ENCODE measurements around the gene SLC15A3. TPM values are rescaled to one million over a fixed set of nuclear protein-coding genes. Genes with fewer than 3 reads are reported as not detected.

Gene SLC15A3
- total RNA-seq, 2 donors from 2014 or later, result 3.3 to 19.4 TPM

DNA sequence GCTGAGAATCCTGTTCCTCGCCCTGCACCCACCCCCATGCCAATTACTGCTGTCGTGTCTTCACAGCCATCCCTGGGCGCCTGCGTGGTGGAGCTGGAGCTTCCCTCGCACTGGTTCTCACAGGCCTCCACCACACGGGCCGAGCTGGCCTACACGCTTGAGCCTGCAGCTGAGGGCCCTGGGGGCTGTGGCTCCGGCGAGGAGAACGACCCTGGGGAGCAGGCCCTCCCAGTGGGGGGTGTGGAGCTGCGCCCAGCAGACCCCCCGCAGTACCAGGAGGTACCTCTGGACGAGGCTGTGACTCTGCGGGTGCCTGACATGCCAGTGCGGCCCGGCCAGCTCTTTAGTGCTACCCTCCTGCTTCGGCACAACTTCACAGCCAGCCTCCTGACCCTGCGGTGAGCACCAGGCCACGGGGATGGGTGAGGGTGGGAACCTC lies 23.4 kb downstream of the SLC15A3 start:
- intact Hi-C loops (cut with DNase I), result no loop called here
- 94% methylated on average over 15 of the region's 20 CpGs for WGBS

GRCh38 chr11:60927600-60927999 lies 24.4 kb downstream of the SLC15A3 start:
- Histone ChIP-seq H3K4me3 (no peak overlapping the region), H3K4me1 (replicated peaks) (no peaks in the 10 kb centered on the region), H3K36me3 (no peaks in the 10 kb centered on the region), H3K27ac (no peak overlapping the region), H3K9me3 (no peaks in the 10 kb centered on the region), H3K27me3 (replicated peaks; ENCODE audit: insufficient read depth) (no peaks in the 10 kb centered on the region)
- 85% methylated on average over 11 of the region's 16 CpGs for WGBS
- intact Hi-C loops (cut with DNase I), result no loop called here
- no peak for TF ChIP-seq POLR2A (IDR thresholded peaks at IDR 0.05)
- no peak for TF ChIP-seq CTCF (IDR thresholded peaks at IDR 0.05)
- TF ChIP-seq POLR2AphosphoS5 (IDR thresholded peaks at IDR 0.05), result no peak
- no peak for DNase-seq (ENCODE audit: low spot score)

More for the DNA sequence above, 23.4 kb downstream of the SLC15A3 start:
- Histone ChIP-seq H3K27ac (no peak overlapping the region), H3K9me3 (no peaks in the 10 kb centered on the region), H3K27me3 (replicated peaks; ENCODE audit: insufficient read depth) (no peaks in the 10 kb centered on the region), H3K36me3 (no peaks in the 10 kb centered on the region), H3K4me3 (no peak overlapping the region), H3K4me1 (replicated peaks) (no peaks in the 10 kb centered on the region)
- TF ChIP-seq POLR2AphosphoS5 (IDR thresholded peaks at IDR 0.05) (no peak), CTCF (IDR thresholded peaks at IDR 0.05) (no peak), POLR2A (IDR thresholded peaks at IDR 0.05) (no peak)
- DNase-seq (ENCODE audit: low spot score), result no peak

- 93% methylated on average over 8 of the region's 8 CpGs for WGBS
- Histone ChIP-seq H3K27me3 (replicated peaks; ENCODE audit: insufficient read depth) (no peaks in the 10 kb centered on the region), H3K9me3 (no peaks in the 10 kb centered on the region), H3K27ac (no peak overlapping the region), H3K4me1 (replicated peaks) (no peaks in the 10 kb centered on the region), H3K4me3 (no peak overlapping the region), H3K36me3 (peaks cover 0 to 4% of the 10 kb centered on the region in 2 donors)
- DNase-seq (ENCODE audit: low spot score), result no peak
- no peak for TF ChIP-seq POLR2A (IDR thresholded peaks at IDR 0.05)
- TF ChIP-seq CTCF (IDR thresholded peaks at IDR 0.05), result no peak
- no peak for TF ChIP-seq POLR2AphosphoS5 (IDR thresholded peaks at IDR 0.05)
- intact Hi-C loops (cut with DNase I), result no loop called here
Measured at GRCh38 chr11:60927061-60927592, 24.8 kb downstream of the SLC15A3 start.

- no peaks in the 10 kb centered on the region for H3K4me1 ChIP-seq (replicated peaks)
- 96% methylated on average over 8 of the region's 8 CpGs for WGBS
- intact Hi-C loops (cut with DNase I), result no loop called here
- TF ChIP-seq CTCF (IDR thresholded peaks at IDR 0.05), result no peak
- TF ChIP-seq POLR2AphosphoS5 (IDR thresholded peaks at IDR 0.05), result no peak
- no peak for TF ChIP-seq POLR2A (IDR thresholded peaks at IDR 0.05)
- no peak overlapping the region for H3K4me3 ChIP-seq
- no peaks in the 10 kb centered on the region for H3K9me3 ChIP-seq
- H3K36me3 ChIP-seq, result peaks cover 5 to 8% of the 10 kb centered on the region in 2 donors
- no peaks in the 10 kb centered on the region for H3K27me3 ChIP-seq (replicated peaks; ENCODE audit: insufficient read depth)
- H3K27ac ChIP-seq, result no peak overlapping the region
- DNase-seq (ENCODE audit: low spot score), result no peak
Measured at GRCh38 chr11:60926500-60926899, 25.5 kb downstream of the SLC15A3 start.

GRCh38 chr11:60925868-60926267 lies 26.1 kb downstream of the SLC15A3 start:
- TF ChIP-seq CTCF (IDR thresholded peaks at IDR 0.05), result no peak
- no peak for TF ChIP-seq POLR2A (IDR thresholded peaks at IDR 0.05)
- TF ChIP-seq POLR2AphosphoS5 (IDR thresholded peaks at IDR 0.05), result no peak
- 69% methylated on average over 6 of the region's 6 CpGs for WGBS
- intact Hi-C loops (cut with DNase I), result no loop called here
- peaks cover 9 to 12% of the 10 kb centered on the region in 2 donors for H3K36me3 ChIP-seq
- no peaks in the 10 kb centered on the region for H3K4me1 ChIP-seq (replicated peaks)
- H3K27me3 ChIP-seq (replicated peaks; ENCODE audit: insufficient read depth), result no peaks in the 10 kb centered on the region
- no peak overlapping the region for H3K27ac ChIP-seq
- no peak for DNase-seq (ENCODE audit: low spot score)
- no peaks in the 10 kb centered on the region for H3K9me3 ChIP-seq
- no peak overlapping the region for H3K4me3 ChIP-seq

Data from prostate gland (tissue), 2 donors.